Psoas muscle (tissue), 8 donors: Measurements from ENCODE around the gene USP37. TPM values are rescaled to one million over a fixed set of nuclear protein-coding genes. Genes with fewer than 3 reads are reported as not detected.

Source experiments
- ATAC-seq, 4 donors: fragments of 200-7000 bp; cut with Tn5 transposase; one replicate each; pipeline ENCODE4 v1.9.1; 2020; ENCODE audit warnings: moderate library complexity in 3 of 4, mild to moderate bottlenecking in 2 of 4
- DNase-seq, 2 donors: peaks; one replicate each; pipeline ENCODE4 v3.0.0-alpha.2; 2020
- H3K27ac ChIP-seq: fragments of 200-600 bp; one replicate; pipeline ENCODE4 v1.8.0; 2022
- H3K27me3 ChIP-seq, 3 donors: fragments of 200-600 bp in 1 of 3; one replicate each; pipeline versions ENCODE4 v1.6.1 to v1.8.0; 2013 to 2022; ENCODE audit warnings: low read length in 2 of 3, mild to moderate bottlenecking in 2 of 3, moderate library complexity in 1 of 3; ENCODE audit not compliant: insufficient read depth in 3 of 3
- H3K36me3 ChIP-seq, 2 donors: fragments of 200-600 bp in 1 of 2; one replicate each; pipeline versions ENCODE4 v1.6.1 to v1.8.0; 2013 to 2022; ENCODE audit warnings: low read depth in 1 of 2, mild to moderate bottlenecking in 1 of 2, moderate library complexity in 1 of 2; ENCODE audit not compliant: insufficient read depth in 1 of 2
- H3K4me1 ChIP-seq: fragments of 200-600 bp; one replicate; pipeline ENCODE4 v1.8.0; 2022
- H3K4me3 ChIP-seq: fragments of 200-600 bp; one replicate; pipeline ENCODE4 v1.8.0; 2022; ENCODE audit warnings: mild to moderate bottlenecking
- H3K9me3 ChIP-seq: fragments of 200-600 bp; one replicate; pipeline ENCODE4 v1.8.0; 2022
- CTCF ChIP-seq: fragments of 200-600 bp; IDR thresholded peaks from one replicate; pipeline ENCODE4 v1.8.0; 2022; ENCODE audit warnings: antibody characterized with exemption
- WGBS, 3 donors: extraction: QIAGEN DNeasy Blood & Tissue Kit; methylation state at CpG; one replicate each; pipeline versions ENCODE4 v1.1.6 to v1.1.7; 2013; 5-methylcytosine and 5-hydroxymethylcytosine counted together
- intact Hi-C, 2 donors: fragments of 100-400 bp; cut with DNase I; formaldehyde crosslinking; loops; one replicate each; pipeline versions ENCODE4 v1.11.0 to v1.14.2; 2022
- polyA plus RNA-seq, 3 donors: library from polyadenylated mRNA; stranded (reverse); fragments of 200-250 nt; gene quantifications; one replicate each; pipeline ENCODE4 v1.2.3, GENCODE V29; 2013
- total RNA-seq, 4 donors: library from RNA; stranded (reverse); fragmentation: NEBNext Ultra II Directional in 2 of 4; extraction: Animal tissue kit (Norgen Biotek cat#: 25700) in 2 of 4; gene quantifications; one replicate each; pipeline versions ENCODE4 v1.2.1 to v1.2.4, GENCODE V29; 2021 to 2023
- donor health status: healthy with polysubstance abuse.
- donor health status: DM: no; HTN: no; CAD: no; lungs with moderate emphysema.
- donor health status: Bipolar disorder and iron deficiency.
- donor health status: healthy.
- donor health status: DM: yes; HTN: yes; CAD: no.
- donor health status: DM: no; HTN: no; CAD: no.
- donor health status: DM: no; HTN: no; CAD: no.
- donor health status: DM: yes; HTN: yes; CAD: no.

USP37 gene
- total and polyA plus RNA-seq, 7 donors, result 2.1 to 10.0 (median 6.3) TPM

- H3K9me3 ChIP-seq, result no peaks in the 10 kb centered on the region
- H3K27me3 ChIP-seq, result no peaks in the 10 kb centered on the region
- no peak for TF ChIP-seq CTCF
- no peak overlapping the region for H3K4me3 ChIP-seq
- WGBS, 3 donors, result 83 to 86% (median 83%) methylated on average over 3 of the region's 3 CpGs
- intact Hi-C loops, result no loop called here
- H3K4me1 ChIP-seq, result no peaks in the 10 kb centered on the region
- H3K27ac ChIP-seq, result no peak overlapping the region
- peaks cover 14 to 84% of the 10 kb centered on the region in 2 donors for H3K36me3 ChIP-seq
- ATAC-seq (no peak), DNase-seq (no peak)
Observed at GRCh38 chr2:218474527-218474926, 93.6 kb downstream of the USP37 start.

GRCh38 chr2:218472988-218473387 lies 95.2 kb downstream of the USP37 start:
- no peak for ATAC-seq
- no peak for DNase-seq
- no peak for TF ChIP-seq CTCF
- intact Hi-C loops, result no loop called here
- H3K36me3 ChIP-seq, result peaks cover 10 to 68% of the 10 kb centered on the region in 2 donors
- H3K27me3 ChIP-seq, result no peaks in the 10 kb centered on the region
- H3K4me3 ChIP-seq, result no peak overlapping the region
- H3K9me3 ChIP-seq, result no peaks in the 10 kb centered on the region
- no peaks in the 10 kb centered on the region for H3K4me1 ChIP-seq
- H3K27ac ChIP-seq, result no peak overlapping the region

GRCh38 chr2:218471982-218472381 lies 96.2 kb downstream of the USP37 start:
- ATAC-seq (no peak), DNase-seq (no peak)
- no peak overlapping the region for H3K27ac ChIP-seq
- H3K9me3 ChIP-seq, result no peaks in the 10 kb centered on the region
- H3K4me1 ChIP-seq, result no peaks in the 10 kb centered on the region
- 71 to 87% (median 79%) methylated on average over 5 of the region's 5 CpGs for WGBS, 3 donors
- no peak overlapping the region for H3K4me3 ChIP-seq
- intact Hi-C loops, result no loop called here
- no peaks in the 10 kb centered on the region for H3K27me3 ChIP-seq
- TF ChIP-seq CTCF, result no peak
- H3K36me3 ChIP-seq, result peaks cover 10 to 59% of the 10 kb centered on the region in 2 donors

GRCh38 chr2:218471036-218471435 lies 97.1 kb downstream of the USP37 start:
- ATAC-seq, result no peak
- intact Hi-C loops, result no loop called here
- Histone ChIP-seq H3K27ac (no peak overlapping the region), H3K36me3 (peaks cover 10 to 51% of the 10 kb centered on the region in 2 donors), H3K9me3 (no peaks in the 10 kb centered on the region), H3K27me3 (no peaks in the 10 kb centered on the region), H3K4me1 (no peaks in the 10 kb centered on the region), H3K4me3 (no peak overlapping the region)
- TF ChIP-seq CTCF, result no peak
- WGBS, 3 donors, result 88 to 99% (median 89%) methylated on average over 2 of the region's 2 CpGs
- DNase-seq, result no peak

- 0% methylated on average over 1 of the region's 1 CpG for WGBS, 3 donors
- peaks cover 10 to 48% of the 10 kb centered on the region in 2 donors for H3K36me3 ChIP-seq
- no peak for ATAC-seq
Observed at GRCh38 chr2:218470448-218470847, 97.7 kb downstream of the USP37 start.

More at GRCh38 chr2:218470448-218470847, 97.7 kb downstream of the USP37 start:
- H3K27ac ChIP-seq, result no peak overlapping the region
- no peak overlapping the region for H3K4me3 ChIP-seq
- TF ChIP-seq CTCF, result no peak
- H3K27me3 ChIP-seq, result no peaks in the 10 kb centered on the region
- no peak for DNase-seq
- no peaks in the 10 kb centered on the region for H3K4me1 ChIP-seq
- H3K9me3 ChIP-seq, result no peaks in the 10 kb centered on the region
- intact Hi-C loops, result no loop called here
